Superior temporal gyrus (tissue), 1 donor: Measurements from ENCODE around the gene RASSF1.
"Not testable (repeated sequence)": the region's sequence is repeated elsewhere in the genome, so short reads cannot be mapped to it uniquely, and the experiment has no call there.

Experiments
- DNase-seq: peaks from one replicate; pipeline ENCODE4 v3.0.0-alpha.2; 2016; ENCODE audit errors: extremely low spot score

Gene RASSF1

GRCh38 chr3:50323614-50324199, 16.9 kb downstream of the RASSF1 start:
- DNase-seq = no peak

GRCh38 chr3:50323092-50323600, 17.5 kb downstream of the RASSF1 start:
- DNase-seq = no peak

DNA sequence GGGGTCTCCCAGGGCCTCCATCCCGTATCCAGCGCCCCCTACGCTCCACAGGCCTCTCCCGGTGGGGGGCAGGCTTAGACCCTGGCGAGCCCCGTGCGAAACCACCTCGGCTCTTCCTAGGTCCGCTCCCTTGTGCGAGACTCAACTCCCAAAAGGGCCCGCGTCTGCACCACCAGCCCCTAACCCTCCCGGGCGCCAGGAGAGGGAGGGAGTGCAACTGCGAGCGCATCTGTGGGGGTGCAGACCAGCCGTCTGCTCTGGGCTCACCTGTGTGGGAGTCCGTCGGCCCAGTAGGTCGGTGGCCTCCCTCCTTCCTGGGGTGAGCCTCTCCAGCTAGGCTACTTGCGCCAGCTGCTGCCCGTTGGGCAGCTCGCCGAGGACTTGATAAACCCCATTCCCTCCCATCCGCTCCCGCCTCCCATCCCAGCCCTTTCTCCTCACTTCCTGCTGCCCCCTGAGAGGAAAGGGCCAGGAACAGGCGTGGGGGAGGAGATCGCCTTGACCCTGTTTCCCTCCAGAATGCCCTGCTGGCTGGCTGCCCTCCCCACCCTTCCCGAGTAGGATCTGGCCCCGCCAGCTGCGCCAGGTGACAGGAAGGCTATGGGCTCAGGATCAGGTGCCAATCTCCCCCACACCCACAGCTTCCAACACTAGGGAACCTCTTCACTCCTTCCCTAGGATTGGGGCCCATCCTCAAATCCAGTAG, 18.1 kb downstream of the RASSF1 start, which contains the start of gene HYAL2:
Gene HYAL2, minus strand, starts transcription at position 360 of the 706 bp plus-strand sequence. CDS start 2,256 bp downstream, outside the sequence.
- no peak for DNase-seq

- DNase-seq = no peak
These were observed 18.6 kb downstream of the RASSF1 start for GRCh38 chr3:50322115-50322385.

DNA sequence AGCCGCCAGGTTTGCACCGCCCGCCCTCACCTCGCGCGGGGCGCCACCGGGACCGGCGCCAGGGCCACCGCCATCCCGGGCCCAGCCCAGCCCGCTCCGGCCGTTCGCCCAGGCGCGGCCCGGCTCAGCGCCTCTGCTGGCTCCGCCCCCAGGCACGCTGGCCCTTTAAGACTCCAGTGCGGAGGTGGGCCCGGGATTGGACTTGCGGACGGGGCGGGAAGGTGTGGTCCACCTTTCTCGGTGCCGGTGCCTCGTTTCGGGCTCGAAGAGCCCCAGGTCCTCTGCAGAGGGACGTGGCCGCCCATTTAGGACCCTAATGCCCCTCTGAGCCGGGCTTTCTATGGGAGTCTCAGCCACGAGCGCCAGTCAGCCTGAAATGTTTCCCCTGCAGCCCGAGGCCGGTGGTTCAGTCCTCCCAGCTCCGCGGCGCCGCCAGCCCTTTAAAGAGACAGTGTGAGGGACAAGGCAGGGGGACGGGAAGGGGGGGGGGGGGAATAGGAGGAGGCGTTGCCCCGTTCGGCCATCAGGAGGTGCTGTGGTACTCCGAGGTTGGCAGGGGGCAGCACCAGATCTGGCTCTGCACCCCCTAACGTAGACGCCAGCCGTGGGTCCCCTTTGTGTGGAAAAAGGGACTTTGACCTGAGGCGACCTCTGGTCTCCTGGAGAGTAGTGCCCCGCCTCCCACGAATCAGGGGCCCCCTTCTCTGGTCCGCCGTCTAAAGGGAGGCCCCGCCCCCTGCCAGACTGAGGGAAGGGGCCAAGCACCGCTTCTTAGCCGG, 19.1 kb downstream of the RASSF1 start:
- peak; percentile 90 for DNase-seq

- peak; percentile 75 for DNase-seq
These were observed 19.7 kb downstream of the RASSF1 start for GRCh38 chr3:50320853-50321335.

- no peak for DNase-seq
These were observed 20.6 kb downstream of the RASSF1 start for GRCh38 chr3:50319894-50320625.

GRCh38 chr3:50319181-50319893, 21.3 kb downstream of the RASSF1 start:
- no peak for DNase-seq

GRCh38 chr3:50318615-50319014, 22.0 kb downstream of the RASSF1 start:
- no peak for DNase-seq

DNA sequence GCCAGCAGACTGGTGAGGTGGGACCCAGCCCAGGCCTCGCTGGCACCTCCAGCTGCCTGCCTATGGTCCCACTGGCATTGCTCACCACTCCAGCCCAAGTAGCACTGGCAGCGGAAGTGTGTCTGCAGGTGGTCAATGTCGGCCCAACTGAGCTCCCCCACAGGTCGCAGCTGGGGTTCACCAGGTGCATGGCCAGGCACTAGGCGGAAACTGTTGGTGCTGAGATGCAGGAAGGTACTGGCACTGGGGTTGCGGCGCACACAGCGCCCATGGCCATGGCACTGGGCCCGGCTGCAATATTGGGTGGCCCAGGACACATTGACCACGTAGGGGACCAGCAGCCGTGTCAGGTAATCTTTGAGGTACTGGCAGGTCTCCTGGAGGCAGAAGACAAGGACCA, 22.5 kb downstream of the RASSF1 start:
- DNase-seq = no peak

GRCh38 chr3:50317300-50317699, 23.3 kb downstream of the RASSF1 start:
- DNase-seq = no peak

DNA sequence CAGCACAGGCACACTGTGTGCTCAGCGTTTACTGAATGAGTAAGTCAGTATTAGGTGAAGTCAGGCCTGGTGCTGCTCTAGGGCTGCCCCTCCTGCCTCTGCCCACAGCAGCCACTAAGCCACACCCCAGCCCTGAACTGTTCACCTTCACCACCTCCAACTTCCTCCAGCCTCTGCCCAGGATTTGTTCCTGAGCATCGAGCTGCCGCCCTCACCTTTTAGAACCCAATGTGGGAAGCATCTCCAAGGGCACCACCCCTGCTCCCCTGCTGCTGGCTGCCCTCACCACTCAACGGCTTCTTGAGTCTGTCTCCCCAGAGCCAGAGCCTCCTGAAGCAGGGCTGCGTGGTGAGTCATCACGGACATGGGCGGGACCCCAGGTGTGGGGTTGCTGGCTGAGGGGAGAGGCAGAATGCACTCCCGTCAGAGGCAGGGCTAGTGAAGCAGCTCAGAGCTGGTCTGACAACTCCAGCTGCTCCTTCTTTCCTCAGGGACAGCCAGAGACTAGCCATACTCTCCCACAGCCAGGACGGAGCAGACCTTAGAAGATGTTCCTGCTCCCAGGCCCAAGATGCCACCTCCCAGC, 23.9 kb downstream of the RASSF1 start:
- no peak for DNase-seq

- no peak for DNase-seq
These were observed 25.8 kb downstream of the RASSF1 start for GRCh38 chr3:50314816-50315215.

GRCh38 chr3:50314342-50314741, 26.3 kb downstream of the RASSF1 start:
- DNase-seq = no peak

DNA sequence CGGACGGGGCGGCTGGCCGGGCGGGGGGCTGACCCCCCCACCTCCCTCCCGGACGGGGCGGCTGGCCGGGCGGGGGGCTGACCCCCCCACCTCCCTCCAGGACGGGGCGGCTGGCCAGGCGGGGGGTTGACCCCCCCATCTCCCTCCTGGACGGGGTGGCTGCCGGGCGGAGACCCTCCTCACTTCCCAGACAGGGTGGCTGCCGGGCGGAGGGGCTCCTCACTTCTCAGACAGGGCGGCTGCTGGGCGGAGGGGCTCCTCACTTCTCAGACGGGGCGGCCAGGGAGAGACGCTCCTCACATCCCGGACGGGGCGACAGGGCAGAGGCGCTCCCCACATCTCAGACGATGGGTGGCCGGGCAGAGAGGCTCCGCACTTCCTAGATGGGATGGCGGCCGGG, 28.6 kb downstream of the RASSF1 start:
- not testable (repeated sequence) for DNase-seq

DNA sequence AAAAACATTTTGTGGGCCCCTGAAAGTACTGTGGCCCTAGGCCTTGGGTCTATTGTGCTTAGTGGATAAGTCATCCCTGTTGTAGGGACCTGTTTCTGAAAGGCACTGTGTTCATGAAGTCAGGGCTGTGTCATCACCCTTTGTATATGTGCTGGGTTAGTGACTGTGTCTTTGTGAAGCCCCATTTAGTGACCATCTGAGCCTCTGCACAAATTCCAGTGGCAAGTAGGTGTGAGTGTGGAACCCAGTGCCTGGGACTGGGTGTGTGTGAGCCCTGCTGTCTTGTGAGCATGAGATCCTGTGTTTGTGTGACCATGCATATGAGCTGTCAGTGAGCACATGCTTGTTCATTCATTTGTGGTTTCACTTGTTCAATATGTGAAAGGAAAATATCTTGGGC, 36.0 kb downstream of the RASSF1 start:
- DNase-seq = no peak

GRCh38 chr3:50303013-50303815, 37.4 kb downstream of the RASSF1 start, which contains the start of gene HYAL1:
Gene HYAL1, minus strand, starts transcription at chr3:50303574. Its CDS starts 618 bp downstream, at chr3:50302956.
- no peak for DNase-seq

GRCh38 chr3:50302095-50303012, 38.3 kb downstream of the RASSF1 start:
- no peak for DNase-seq
